K562 (cell line): ENCODE results near the gene BRWD1. TPM values are rescaled to one million over a fixed set of nuclear protein-coding genes. Genes with fewer than 3 reads are reported as not detected.

Experiments used
- ATAC-seq: fragments of 200-7000 bp; cut with Tn5 transposase; 3 replicates; pipeline ENCODE4 v1.9.1; 2020; ENCODE audit warnings: moderate library complexity
- BruUV-seq: library from RNA; stranded (reverse); fragments of 400-500 nt; replicated peaks from 2 replicates; lab custom pipeline; 2021; lab: Mats Ljungman, UMichigan
- CTCF ChIA-PET: fragments of 300-600 bp; formaldehyde crosslinking; extraction: SDS; loops from one replicate; lab custom pipeline; 2021; ENCODE audit warnings: low intra/inter-chr PET ratio; lab: Yijun Ruan, JAX
- POLR2A ChIA-PET: fragments of 300-600, 350-650 bp; sonication (Branson Sonifier 250); formaldehyde crosslinking; extraction: SDS; loops from one replicate; lab custom pipeline; 2021; ENCODE audit warnings: antibody characterized with exemption, inconsistent platforms; lab: Yijun Ruan, JAX
- DNase-seq, 4 experiments: peaks; one replicate each; pipeline versions ENCODE4 v3.0.0 to v3.0.0-alpha.2; 2011 to 2018; ENCODE audit warnings: low spot score in 3 of 4, mixed read lengths in 3 of 4; ENCODE audit errors: extremely low read depth in 1 of 4
- FAIRE-seq: peaks from 2 replicates; lab custom pipeline; 2011; peaks lifted over from hg19 to GRCh38; lab: Jason Lieb, UNC
- H2AFZ ChIP-seq: 2 replicates; pipeline ENCODE4 v1.6.0; 2011; ENCODE audit warnings: low read depth, low read length, control low read depth, inconsistent platforms
- H3K27ac ChIP-seq: fragments of 200-600 bp; 3 replicates; pipeline ENCODE4 v1.8.0; 2011; ENCODE audit warnings: low read depth, mild to moderate bottlenecking, control low read depth, inconsistent platforms, low read length, moderate library complexity, mixed read lengths; ENCODE audit errors: extremely low read depth
- H3K27me3 ChIP-seq, 2 experiments: fragments of 300-600 bp in 1 of 2; 2 replicates in 1 of 2; 3 replicates in 1 of 2; pipeline versions ENCODE4 v1.6.0 to v1.8.0; 2011; ENCODE audit warnings: inconsistent platforms in 2 of 2, low read length in 2 of 2, mild to moderate bottlenecking in 1 of 2, mixed read lengths in 1 of 2, moderate library complexity in 1 of 2; ENCODE audit not compliant: control insufficient read depth in 2 of 2, insufficient read depth in 2 of 2
- H3K36me3 ChIP-seq: fragments of 300-600 bp; 3 replicates; pipeline ENCODE4 v1.8.0; 2011; ENCODE audit warnings: mild to moderate bottlenecking, low read length, inconsistent platforms; ENCODE audit not compliant: control insufficient read depth, insufficient read depth
- H3K4me1 ChIP-seq, 2 experiments: fragments of 200-600 bp in 1 of 2; replicated peaks in 1 of 2; 2 replicates in 1 of 2; 3 replicates in 1 of 2; pipeline versions ENCODE4 v1.5.1 to v1.8.0; 2011; ENCODE audit warnings: inconsistent platforms in 2 of 2, low read length in 2 of 2, mild to moderate bottlenecking in 1 of 2, mixed read lengths in 1 of 2, moderate library complexity in 1 of 2; ENCODE audit not compliant: control insufficient read depth in 2 of 2, insufficient read depth in 2 of 2
- H3K4me2 ChIP-seq: 2 replicates; pipeline ENCODE4 v1.6.1; 2011; ENCODE audit warnings: low read length, control low read depth, inconsistent platforms, mixed read lengths; ENCODE audit not compliant: insufficient read depth
- H3K4me3 ChIP-seq: fragments of 200-600 bp; sonication (generic), shearing (Covaris generic); 2 replicates; pipeline ENCODE4 v1.5.1; 2016; ENCODE audit warnings: control low read depth, inconsistent platforms
- H3K79me2 ChIP-seq: fragments of 200-600 bp; 3 replicates; pipeline ENCODE4 v1.8.0; 2011; ENCODE audit warnings: low read length, inconsistent platforms; ENCODE audit not compliant: control insufficient read depth, insufficient read depth
- H3K9ac ChIP-seq, 2 experiments: 2 replicates each; pipeline versions ENCODE4 v1.6.0 to v1.6.1; 2011; ENCODE audit warnings: low read depth in 2 of 2, low read length in 2 of 2, control low read depth in 1 of 2, inconsistent platforms in 1 of 2, mild to moderate bottlenecking in 1 of 2, mixed read lengths in 1 of 2; ENCODE audit not compliant: insufficient read depth in 1 of 2
- H3K9me1 ChIP-seq: one replicate; pipeline ENCODE4 v1.6.0; 2011; ENCODE audit warnings: inconsistent platforms, mild to moderate bottlenecking, low read length, moderate library complexity; ENCODE audit not compliant: control insufficient read depth, insufficient read depth
- H3K9me3 ChIP-seq: replicated peaks from 2 replicates; pipeline ENCODE4 v1.5.1; 2011; ENCODE audit warnings: low read depth, low read length, inconsistent platforms; ENCODE audit not compliant: control insufficient read depth, insufficient read depth
- H4K20me1 ChIP-seq: replicated peaks from 2 replicates; pipeline ENCODE4 v1.6.1; 2011; ENCODE audit warnings: low read length, inconsistent platforms, mixed read lengths; ENCODE audit not compliant: control insufficient read depth, insufficient read depth
- WGBS: fragments of 100-300 bp; shearing (Covaris generic); methylation state at CpG from one replicate; pipeline ENCODE4 v1.1.6; 2016; ENCODE audit warnings: low coverage, mixed read lengths; ENCODE audit not compliant: insufficient coverage; ENCODE audit errors: missing lambda C conversion rate; 5-methylcytosine and 5-hydroxymethylcytosine counted together
- in situ Hi-C: fragments of 300-500 bp; cut with MboI; formaldehyde crosslinking; loops from 4 replicates; pipeline ENCODE4 v1.15.0; 2018; ENCODE audit warnings: inconsistent platforms, mixed read lengths
- intact Hi-C: fragments of 100-400 bp; cut with micrococcal nuclease; formaldehyde crosslinking; loops from 2 replicates; pipeline ENCODE4 v1.14.2; 2022
- polyA plus RNA-seq, 8 experiments: library from polyadenylated mRNA; depleted of rRNA in 4 of 8; stranded (reverse) in 5 of 8; unstranded in 3 of 8; fragments of >200 nt; fragmentation: Nextera tagmentation in 2 of 8; fragmentation: Illumina TruSeq in 1 of 8; extraction: Ambion mirVana in 2 of 8; extraction: Trizol in 1 of 8; gene quantifications; 2 replicates each; pipeline versions ENCODE4 v1.2.1 to v1.2.3, GENCODE V29; 2011 to 2014; ENCODE audit warnings: inconsistent platforms in 1 of 8, missing spikeins in 1 of 8
- total RNA-seq, 7 experiments: library from RNA; depleted of rRNA in 6 of 7; stranded (reverse); fragments of >200 nt in 6 of 7; fragmentation: Illumina TruSeq in 2 of 7; extraction: Trizol in 2 of 7; gene quantifications; 2 replicates each; pipeline versions ENCODE4 v1.2.1 to v1.2.3, GENCODE V29; 2011 to 2021; ENCODE audit warnings: low replicate concordance in 1 of 7
- TF ChIP-seq, protein P1 (sequence below): fragments of 200-400 bp; formaldehyde crosslinking; IDR thresholded peaks from 2 replicates; pipeline ENCODE4 v1.6.1; 2017; ENCODE audit warnings: mild to moderate bottlenecking, low read depth, low read length, moderate library complexity
- TF ChIP-seq, protein P2 (sequence below): sonication (generic); formaldehyde crosslinking; IDR thresholded peaks from 2 replicates; pipeline ENCODE4 v1.8.1; 2023; ENCODE audit warnings: mild to moderate bottlenecking, missing genetic modification reagents

BRWD1 gene
- total and polyA plus RNA-seq, 9 of the 15 experiments (the other 6 are each of a cell fraction or from before 2014, with no cell fraction given), result 10.1 to 60.2 (median 34.1) TPM

DNA sequence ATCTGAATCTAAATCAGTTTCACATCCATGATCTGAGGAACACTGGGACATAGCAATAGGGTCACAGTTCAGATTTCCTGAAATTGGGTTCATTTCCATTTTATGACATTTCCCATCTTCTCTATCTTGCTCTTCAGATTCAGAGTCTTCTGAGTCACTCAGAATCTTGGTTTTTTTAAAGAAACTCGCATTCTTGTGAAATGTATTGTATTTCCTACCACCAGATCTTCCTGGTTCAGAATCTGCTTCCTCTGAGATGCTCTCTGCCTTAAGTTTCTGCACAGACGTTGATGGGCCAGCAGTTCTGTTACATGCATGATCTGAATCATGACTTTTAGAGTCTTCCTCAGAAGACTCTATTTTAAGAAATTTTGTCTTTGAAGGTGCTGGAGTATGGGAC is 114.6 kb downstream of the BRWD1 start:
- Histone ChIP-seq H3K9me3 (no peaks in the 10 kb centered on the region), H2AFZ (no peak overlapping the region), H3K9me1 (no peaks in the 10 kb centered on the region), H3K79me2 (no peaks in the 10 kb centered on the region), H3K27ac (no peak overlapping the region), H3K4me3 (no peak overlapping the region), H3K4me1 (no peaks in the 10 kb centered on the region), H3K9ac (no peak overlapping the region), H3K36me3 (peaks cover 91% of the 10 kb centered on the region), H3K27me3 (no peaks in the 10 kb centered on the region), H3K4me2 (no peak overlapping the region), H4K20me1 (no peaks in the 10 kb centered on the region)
- TF ChIP-seq, protein P1, sequence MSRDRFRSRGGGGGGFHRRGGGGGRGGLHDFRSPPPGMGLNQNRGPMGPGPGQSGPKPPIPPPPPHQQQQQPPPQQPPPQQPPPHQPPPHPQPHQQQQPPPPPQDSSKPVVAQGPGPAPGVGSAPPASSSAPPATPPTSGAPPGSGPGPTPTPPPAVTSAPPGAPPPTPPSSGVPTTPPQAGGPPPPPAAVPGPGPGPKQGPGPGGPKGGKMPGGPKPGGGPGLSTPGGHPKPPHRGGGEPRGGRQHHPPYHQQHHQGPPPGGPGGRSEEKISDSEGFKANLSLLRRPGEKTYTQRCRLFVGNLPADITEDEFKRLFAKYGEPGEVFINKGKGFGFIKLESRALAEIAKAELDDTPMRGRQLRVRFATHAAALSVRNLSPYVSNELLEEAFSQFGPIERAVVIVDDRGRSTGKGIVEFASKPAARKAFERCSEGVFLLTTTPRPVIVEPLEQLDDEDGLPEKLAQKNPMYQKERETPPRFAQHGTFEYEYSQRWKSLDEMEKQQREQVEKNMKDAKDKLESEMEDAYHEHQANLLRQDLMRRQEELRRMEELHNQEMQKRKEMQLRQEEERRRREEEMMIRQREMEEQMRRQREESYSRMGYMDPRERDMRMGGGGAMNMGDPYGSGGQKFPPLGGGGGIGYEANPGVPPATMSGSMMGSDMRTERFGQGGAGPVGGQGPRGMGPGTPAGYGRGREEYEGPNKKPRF, result no peak
- TF ChIP-seq, protein P2, sequence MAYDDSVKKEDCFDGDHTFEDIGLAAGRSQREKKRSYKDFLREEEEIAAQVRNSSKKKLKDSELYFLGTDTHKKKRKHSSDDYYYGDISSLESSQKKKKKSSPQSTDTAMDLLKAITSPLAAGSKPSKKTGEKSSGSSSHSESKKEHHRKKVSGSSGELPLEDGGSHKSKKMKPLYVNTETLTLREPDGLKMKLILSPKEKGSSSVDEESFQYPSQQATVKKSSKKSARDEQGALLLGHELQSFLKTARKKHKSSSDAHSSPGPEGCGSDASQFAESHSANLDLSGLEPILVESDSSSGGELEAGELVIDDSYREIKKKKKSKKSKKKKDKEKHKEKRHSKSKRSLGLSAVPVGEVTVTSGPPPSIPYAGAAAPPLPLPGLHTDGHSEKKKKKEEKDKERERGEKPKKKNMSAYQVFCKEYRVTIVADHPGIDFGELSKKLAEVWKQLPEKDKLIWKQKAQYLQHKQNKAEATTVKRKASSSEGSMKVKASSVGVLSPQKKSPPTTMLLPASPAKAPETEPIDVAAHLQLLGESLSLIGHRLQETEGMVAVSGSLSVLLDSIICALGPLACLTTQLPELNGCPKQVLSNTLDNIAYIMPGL, result no peak
- ATAC-seq, result no peak
- FAIRE-seq, result no peak
- intact Hi-C loops (no loop called here), in situ Hi-C loops (no loop called here)
- no peak for DNase-seq
- WGBS, result 90% methylated on average over 2 of the region's 2 CpGs
- POLR2A ChIA-PET, result interaction anchor here (0.8 to 4.1 kb wide), 5 partner anchors 8 to 17 kb away, joined by 3 to 19 read pairs (median 5); partner anchors contain the start of gene PSMG1
- BruUV-seq, result no TSS peak
- CTCF ChIA-PET, result no interaction called here
